Measurements from ENCODE around the gene RIPOR2.
"Not testable (repeated sequence)": the region's sequence is repeated elsewhere in the genome, so short reads cannot be mapped to it uniquely, and the experiment has no call there.

The RIPOR2 gene

DNA sequence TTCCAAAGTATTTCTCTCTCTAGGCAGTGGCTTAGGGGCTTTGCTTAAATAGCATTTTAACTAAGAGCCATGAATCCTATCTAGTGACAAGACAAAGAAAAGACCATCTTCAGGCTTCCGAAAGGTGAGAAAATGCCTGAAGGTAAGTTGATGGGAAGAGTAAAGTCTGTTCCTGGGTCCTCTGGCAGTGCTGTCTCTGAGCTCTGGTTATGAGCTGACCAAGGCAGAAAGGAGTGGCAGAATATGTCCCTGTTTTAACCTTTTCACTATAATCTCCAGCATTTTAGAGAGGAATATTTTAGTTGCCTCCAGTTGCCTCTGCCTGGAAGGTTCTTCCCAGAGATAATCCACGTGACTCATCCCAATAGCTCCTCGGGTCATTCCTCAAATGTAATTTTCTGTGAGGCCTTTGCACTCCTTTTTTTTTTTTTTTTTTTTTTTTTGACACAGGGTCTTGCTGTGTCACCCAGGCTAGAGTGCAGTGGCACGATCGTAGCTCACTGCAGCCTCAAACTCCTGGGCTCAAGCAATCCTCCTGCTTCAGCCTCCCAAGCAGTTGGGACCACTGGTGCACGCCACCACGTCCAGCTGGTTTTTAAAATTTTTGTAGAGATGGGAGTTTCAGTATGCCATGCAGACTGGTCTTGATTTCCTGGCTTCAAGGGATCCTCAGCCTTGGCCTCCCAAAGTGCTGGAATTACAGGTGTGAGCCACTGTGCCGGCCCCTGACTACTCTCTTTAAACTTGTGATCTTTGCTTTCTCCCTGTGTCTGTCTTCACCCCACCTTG lies 133.3 kb downstream of the RIPOR2 start:
- no peak for DNase-seq
- ATAC-seq: no peak

DNA sequence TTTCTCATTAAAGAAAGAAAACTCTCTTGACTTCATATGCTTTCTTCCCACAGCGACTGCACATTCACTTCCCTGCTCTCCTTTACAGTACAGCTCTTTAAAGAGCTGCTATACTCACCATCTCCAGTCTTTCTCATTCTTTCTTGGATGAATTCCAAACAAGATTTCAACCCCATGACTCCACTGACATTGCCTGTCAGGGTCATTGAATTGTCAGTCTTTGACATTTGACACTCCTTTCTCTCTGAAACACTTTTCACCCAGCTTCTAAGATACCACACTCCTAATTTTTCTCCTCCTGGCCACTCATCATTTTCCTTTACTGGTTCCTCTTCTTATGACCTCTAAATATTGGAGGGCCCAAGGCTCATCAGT lies 136.2 kb downstream of the RIPOR2 start:
- DNase-seq (no peak), ATAC-seq (no peak)

DNA sequence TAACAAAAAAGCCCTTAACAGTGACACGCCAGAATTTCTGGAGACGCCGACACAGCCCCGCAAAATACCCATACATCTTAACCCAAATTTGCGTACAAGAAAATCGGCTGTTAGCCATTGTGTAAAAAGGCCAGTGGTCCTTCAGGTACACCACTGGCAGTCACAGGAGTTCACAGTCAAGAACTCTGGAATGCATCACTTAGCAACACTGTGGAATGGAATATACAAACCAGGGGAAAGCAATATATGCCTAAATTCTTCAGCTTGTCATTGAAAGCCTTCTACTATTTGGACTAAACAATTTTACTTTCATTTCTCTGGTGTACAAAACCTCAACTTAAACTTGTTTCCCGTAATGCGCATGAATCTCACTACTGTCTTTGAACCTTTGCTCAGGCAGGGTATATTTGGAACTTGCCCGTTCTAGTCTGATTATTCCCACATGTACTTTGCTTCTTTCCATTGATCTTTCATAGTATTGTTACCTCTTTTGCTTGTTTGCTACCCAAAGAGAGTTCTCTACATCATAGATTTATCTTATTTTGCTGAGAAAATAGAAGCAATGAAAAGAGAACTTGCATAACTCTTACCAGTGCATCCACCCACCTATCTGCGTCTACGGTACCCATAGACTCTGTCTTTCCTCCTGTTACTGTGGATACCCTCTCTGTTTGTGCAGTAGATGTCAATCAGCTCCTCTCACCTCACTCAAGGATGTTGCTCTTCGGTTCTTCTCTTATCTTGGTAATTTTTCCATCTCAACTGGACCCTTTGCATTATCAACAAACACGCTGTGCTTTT lies 136.8 kb downstream of the RIPOR2 start, which contains the start of gene ARMH2:
Gene ARMH2 (minus strand): TSS at position 178 of the 801 bp plus-strand sequence. CDS start 60 bp downstream, at position 118.
- ATAC-seq (no peak), DNase-seq (no peak)

DNA sequence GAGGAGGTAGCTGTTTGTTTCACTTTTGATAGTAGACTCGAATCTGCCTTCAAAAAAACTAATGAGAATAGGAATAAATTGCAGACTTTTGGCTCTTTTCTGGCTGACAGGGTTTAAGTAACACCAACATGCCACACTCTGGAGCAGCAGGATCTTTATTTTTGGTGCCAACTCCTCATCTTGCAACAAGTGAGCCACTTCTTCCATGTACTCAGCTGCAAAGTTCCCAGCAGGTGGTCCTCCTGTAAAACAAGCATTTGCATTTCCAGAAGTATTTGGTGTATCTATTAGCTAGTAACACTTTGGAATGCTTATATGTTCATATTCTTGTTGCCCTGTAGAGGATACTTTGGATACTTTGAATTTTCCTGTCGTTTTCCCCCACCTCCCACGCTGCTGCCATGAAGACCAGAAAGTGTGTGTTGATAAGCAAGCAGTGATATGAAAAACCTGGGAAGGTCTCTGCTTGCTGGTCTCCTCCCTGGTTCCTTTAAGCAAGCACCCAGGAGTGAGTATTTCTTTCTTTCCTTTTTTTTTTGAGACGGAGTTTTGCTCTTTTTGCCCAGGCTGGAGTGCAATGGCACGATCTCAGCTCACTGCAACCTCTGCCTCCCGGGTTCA lies 138.1 kb downstream of the RIPOR2 start:
- no peak for ATAC-seq
- no peak for DNase-seq

DNA sequence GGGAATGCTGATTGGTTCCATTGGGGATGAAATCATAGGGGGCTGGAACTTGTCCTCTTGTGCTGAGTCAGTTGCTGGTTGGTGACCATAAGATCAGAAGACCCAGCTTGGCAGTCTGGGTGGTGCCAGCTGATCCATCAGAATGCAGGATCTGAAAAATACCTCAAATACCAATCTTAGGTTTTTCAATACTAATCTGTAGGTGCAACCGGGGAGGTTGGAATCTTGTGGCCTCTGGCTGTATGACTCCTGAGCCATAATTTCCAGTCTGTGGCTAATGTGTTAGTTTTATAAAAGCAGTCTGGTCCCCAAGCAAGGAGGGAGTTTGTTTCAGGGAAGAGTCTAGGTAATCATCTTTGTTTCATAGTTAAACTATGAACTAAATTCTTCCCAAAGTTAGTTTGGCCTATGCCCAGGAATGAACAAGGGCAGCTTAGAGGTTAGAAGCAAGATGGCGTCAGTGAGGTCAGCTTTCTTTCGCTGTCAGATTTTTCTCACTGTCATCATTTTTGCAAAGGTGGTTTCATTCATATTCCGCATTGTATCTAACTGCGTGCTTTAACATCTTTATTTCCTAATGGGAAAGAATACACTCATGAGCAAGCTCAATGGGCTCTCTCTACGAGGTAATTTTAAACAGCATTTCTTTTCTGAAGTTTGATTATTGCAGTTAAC lies 139.0 kb downstream of the RIPOR2 start:
- ATAC-seq: peak; percentile 82
- peak; percentile 22 for DNase-seq

DNA sequence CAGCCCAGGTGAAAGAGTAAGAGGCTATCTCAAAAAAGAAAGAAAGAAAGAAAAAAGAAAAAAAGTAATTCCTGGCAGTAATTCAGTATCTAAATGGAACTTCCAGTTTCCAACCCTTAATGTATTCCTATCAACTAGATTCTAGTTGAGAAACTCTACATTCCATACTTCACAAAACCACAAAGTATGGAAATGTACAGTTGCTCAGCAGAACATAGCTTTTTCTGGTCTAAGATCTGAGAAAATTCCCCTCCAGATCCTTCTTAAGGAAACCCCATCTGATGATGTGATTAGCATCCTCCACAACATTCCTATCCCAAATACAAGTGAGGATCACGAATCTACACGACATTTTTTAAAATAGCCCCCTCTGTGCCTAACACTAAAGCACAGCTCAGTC lies 140.7 kb downstream of the RIPOR2 start:
- DNase-seq (no peak), ATAC-seq (no peak)

DNA sequence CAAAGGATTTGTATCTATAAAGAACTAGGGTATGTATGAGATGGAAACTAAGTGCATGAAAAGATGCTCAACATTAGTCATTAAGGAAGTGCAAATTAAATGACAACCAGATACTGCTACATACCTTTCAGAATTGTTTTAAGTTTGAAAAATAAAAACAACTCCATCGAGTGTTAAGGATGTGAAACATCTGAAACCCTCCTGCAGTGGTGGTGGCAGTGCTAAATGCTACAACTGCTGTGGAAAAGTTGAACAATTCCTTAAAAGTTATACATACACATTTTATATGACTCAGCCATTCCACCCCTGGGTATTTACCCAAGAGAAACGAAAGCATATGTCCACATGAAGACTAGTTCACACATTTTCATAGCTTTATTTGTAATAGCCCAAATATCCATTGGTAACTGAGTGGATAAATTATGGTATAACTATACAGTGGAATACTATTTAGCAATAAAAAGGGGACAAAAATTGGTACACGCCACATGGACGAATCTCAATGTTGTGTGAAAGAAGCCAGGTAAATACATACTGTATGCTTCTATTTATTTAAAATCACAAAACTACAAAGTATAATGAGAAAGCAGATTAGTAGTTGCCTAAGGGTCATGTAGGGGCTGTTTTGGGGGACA lies 147.6 kb downstream of the RIPOR2 start:
- peak; percentile 92 for ATAC-seq
- peak; percentile 15 for DNase-seq

DNA sequence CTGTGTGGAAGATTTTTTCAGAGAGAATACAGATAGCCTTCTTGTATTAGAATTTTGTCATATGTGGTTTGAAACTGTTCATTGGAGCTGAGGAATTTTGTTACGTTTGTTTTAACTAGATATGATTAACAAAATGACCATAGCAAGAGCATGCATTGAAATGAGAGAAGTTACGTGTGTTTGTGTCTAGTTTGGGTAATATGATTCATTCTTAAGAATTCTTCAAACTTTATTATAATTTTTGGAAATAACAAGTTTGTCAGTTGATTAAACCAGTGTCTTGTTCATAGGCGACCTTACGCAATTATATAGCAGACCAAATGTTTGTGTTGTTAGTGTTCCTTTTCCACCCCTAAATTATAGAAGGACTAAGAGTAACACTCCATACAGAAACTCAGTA lies 155.6 kb downstream of the RIPOR2 start:
- DNase-seq (no peak), ATAC-seq (no peak)

DNA sequence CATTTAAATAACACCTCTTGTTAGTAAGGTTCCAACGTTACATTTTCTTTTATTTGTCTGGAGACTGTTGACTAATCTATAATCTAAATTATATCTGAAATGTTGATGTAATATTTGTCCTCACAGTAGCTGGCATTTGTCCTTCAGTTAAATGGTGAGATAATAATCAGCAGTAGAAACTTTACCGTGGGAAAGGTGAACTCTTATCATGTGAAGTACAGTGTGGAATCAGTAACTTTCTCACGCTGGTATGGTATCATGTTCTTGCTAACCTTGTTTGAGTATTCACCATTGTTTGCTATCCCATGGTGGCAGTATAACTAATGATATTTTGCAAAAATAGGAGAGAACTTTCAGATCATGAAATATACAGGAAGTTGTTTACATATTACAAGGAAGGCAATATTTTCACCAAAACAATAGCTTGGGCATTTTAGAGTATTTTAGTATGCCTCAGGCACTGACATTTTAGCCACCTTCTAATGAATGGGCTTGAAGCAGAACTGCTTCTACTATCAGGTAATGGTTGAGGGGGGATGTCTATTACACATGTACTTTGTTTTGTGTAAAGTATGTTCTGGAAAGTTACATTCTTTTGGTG lies 156.2 kb downstream of the RIPOR2 start:
- no peak for DNase-seq
- no peak for ATAC-seq

DNA sequence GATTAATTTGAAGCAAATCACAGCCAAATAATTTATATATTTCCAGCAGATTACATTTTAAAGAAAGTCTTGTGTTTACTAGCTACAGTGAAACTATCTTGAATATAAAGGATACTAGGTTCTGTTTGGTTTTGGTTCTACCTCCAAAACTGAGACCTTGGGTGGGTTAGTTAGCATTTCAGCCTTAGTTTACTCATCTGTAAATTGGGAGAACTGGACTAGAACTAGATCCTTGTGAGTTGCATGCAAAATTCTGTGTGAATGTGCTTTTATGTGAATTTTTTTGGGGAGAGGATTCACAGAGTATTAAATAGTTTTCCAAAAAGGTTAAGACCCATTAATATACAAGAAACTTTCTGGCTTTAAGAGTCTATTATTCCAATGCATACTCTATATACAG lies 156.9 kb downstream of the RIPOR2 start:
- DNase-seq (no peak), ATAC-seq (no peak)

DNA sequence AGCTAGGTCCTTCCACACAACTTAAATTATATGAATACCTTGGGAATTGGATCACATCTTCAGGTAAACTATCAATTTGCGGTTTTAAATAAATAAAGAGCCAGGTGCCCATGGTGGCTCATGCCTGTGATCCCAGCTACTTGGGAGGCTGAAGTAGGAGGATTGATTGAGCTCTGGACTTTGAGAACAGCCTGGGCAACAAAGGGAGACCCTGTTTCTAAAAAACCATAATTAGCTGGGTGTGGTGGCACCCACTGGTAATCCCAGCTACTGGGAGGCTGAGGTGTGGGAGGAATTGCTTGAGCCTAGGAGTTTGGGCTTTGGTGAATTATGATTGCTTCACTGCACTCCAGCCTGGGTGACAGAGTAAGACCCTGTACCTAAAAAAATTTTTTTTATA lies 157.6 kb downstream of the RIPOR2 start:
- no peak for ATAC-seq
- no peak for DNase-seq

DNA sequence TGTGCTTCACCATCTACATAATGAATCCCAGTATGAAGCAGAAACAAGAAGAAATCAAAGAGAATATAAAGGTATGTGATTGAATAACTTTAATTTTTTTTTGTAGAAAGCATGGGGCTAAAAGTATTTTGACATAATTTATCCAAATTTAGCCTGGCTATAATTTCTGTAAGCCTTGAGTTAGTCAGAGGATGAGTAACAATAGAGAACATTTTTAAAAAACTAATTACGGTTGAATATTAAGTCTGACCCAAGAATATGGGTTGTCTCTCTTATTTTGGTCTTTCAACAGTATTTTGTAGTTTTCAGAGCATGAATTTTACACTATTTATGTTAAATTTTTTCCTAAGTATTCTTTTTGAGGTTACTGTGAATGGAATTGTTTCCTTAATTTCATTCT lies 158.5 kb downstream of the RIPOR2 start:
- DNase-seq (no peak), ATAC-seq (no peak)

DNA sequence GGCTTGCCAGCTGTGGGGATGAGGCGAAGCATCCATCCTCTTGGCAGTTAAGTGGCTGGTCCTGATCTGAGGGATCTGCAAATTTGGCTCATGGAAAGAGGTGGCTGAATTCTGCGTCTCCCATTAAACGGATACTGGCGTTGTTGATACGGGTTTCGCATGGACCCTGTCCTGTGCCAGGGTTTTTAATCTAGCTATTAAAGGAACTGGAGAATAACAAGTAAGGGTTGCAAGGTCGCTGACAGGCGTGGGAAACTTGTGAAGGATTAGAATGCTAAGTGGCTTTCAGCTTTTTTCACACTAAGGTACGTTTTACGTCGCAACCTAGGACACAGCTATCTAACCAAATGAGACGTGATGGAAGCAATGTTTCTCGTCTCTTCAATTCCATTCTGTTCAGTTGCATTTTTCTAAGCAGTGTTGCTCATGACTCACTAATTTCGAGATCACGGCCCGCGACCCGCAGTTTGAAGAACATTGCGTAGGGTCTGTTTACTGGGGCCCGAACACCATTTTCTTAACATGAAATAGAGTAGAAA lies 160.2 kb downstream of the RIPOR2 start:
- ATAC-seq: no peak
- peak; percentile 30 for DNase-seq

DNA sequence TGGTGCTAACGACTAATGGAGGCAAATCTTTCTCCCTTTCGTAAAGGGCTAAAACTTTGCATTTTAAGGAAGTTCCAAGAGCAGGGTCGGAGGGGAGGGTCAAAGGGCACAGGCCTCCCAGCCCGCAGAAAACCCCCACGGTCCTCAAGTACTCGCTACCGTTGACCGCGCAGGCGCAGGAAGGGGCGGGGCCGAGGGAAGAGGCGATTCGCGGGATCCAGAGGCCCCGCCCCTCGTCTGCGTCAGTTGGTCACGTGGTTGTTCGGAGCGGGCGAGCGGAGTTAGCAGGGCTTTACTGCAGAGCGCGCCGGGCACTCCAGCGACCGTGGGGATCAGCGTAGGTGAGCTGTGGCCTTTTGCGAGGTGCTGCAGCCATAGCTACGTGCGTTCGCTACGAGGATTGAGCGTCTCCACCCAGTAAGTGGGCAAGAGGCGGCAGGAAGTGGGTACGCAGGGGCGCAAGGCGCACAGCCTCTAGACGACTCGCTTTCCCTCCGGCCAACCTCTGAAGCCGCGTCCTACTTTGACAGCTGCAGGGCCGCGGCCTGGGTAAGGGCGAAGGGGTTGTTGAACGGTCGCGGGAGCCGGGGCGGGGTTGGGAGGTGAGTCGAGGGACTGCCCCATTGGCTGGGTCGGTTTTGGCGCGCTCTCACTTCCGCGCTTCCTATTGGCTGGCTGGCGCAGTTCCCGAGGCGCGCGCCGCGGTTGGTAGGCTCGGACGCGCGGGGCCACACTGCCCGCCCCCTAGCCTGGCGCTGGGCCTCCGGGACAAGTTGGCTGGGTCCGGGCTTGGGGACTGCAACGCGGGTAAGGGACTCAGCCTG lies 160.9 kb downstream of the RIPOR2 start, which contains the start of gene GMNN:
Gene GMNN (plus strand): TSS at position 242 of the 824 bp plus-strand sequence. CDS start 2,310 bp downstream, outside the sequence.
- ATAC-seq: peak; percentile 97
- peak; percentile 100 for DNase-seq

DNA sequence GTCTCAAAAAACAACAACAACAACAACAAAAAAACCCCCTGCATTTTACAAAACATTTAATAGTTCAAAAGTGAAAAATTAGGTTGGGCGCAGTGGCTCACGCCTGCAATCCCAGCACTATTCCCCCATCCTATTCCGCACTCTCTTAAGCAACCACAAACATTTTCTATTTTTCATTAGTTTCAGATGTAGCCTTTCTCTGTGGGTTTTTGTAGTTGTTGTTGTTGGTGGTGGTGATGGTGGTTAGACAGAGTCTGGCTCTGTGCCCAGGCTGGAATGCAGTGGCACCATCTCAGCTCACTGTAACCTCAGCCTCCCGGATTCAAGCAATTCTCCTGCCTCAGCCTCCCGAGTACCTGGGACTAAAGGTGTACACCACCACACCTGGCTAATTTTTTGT lies 167.4 kb downstream of the RIPOR2 start:
- DNase-seq (no peak), ATAC-seq (no peak)

DNA sequence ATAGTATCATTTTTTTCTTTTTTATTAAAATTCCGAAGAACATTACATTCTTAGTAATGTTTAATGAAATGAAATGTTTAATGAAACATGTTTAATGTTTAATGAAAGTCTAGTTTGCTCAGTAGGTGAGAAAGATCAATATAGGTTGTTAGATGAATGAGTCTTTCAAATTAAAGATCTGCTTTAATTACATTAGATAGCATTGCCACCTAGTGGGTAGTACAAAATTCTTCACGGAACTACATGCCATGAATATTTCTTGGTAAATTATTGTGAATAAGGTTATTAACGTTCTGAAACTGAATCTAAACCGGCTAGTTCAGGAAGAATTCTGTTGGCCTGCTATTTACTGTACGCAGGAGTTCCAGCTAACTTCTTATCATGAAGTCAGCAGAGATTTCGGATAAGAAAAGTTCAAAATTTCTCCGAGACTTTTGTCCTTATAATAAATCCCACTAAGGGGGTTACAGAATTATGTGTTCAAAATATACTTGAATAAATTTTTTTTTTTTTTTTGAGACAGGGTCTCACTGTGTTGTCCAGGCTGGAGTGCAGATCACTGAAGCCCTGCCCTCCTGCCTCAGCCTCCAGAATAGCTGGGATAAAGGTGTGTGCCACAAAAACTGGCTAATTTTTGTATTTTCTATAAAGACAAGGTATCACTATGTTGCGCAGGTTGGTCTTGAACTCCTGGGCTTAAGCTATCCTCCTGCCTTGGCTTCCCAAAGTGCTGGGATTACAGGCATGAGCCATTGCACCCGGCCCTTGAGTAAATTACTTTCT lies 168.9 kb downstream of the RIPOR2 start:
- DNase-seq (no peak), ATAC-seq (peak; percentile 40)

DNA sequence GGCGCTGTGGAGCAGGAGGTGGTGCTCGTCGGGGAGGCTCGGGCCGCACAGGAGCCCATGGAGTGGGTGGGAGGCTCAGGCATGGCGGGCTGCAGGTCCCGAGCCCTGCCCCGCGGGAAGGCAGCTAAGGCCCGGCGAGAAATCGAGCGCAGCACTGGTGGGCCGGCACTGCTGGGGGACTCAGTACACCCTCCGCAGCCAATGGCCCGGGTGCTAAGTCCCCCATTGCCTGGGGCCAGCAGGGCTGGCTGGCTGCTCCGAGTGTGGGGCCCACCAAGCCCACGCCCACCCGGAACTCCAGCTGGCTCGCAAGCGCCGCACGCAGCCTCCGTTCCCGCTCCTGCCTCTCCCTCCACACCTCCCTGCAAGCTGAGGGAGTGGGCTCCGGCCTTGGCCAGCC lies 169.8 kb downstream of the RIPOR2 start:
- DNase-seq, ATAC-seq: not testable (repeated sequence)

DNA sequence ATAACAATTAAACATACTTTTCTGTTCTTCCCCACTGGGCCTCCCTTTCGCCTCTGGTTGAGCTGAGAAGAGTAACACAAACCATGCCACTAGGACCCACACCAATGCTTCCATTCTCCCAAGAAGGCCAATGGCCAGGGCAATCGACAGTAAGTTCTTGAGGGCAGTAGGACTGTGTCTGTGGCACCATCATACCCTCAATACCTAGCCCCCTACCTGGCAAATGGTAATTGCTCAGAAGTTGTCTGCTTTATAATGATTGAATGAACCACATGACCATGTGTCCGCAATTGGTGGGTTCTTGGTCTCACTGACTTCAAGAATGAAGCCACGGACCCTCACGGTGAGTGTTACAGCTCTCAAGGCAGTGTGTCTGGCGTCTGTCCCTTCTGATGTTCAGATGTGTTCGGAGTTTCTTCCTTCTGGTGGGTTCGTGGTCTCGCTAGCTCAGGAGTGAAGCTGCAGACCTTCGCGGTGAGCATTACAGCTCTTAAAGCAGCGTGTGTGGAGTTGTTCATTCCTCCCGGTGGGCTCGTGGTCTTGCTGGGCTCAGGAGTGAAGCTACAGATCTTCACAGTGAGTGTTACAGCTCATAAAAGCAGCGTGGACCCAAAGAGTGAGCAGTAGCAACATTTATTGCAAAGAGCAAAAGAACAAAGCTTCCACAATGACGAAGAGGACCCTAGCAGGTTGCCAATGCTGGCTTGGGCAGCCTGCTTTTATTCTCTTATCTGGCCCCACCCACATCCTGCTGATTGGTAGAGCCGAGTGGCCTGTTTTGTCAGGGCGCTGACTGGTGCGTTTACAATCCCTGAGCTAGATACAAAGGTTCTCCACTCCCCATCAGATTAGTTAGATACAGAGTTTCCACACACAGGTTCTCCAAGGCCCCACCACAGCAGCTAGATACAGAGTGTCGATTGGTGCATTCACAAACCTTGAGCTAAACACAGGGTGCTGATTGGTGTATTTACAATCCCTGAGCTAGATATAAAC lies 170.6 kb downstream of the RIPOR2 start:
- not testable (repeated sequence) for DNase-seq, ATAC-seq
